ENCODE results near the gene RAPGEF6. TPM values are rescaled to one million over a fixed set of nuclear protein-coding genes. Genes with fewer than 3 reads are reported as not detected.

Gene RAPGEF6
- total RNA-seq, 1 donor from 2014 or later, result 22.9 TPM

DNA sequence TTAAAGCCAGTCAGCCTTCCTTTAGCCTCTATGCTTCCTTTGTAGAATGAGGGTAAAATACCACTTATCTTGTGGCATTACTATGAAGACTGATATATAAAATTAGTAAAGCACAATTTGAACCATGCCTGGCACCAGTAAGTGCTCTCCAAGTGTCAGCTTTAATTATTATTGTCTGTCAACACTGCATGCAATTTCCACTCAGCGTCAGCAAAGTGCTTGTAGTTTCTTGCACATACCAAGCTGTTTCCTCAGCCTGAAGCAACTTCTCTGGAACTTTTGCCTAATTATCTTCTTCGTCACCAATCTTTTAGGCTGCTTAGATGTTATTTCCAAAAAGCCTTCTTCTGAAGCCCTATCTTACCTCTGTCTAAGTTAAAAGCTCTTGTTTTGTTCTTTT is 193.8 kb downstream of the RAPGEF6 start:
- H3K27ac ChIP-seq, result no peak overlapping the region
- H3K4me1 ChIP-seq, result peaks cover 0 to under 1% of the 10 kb centered on the region in 2 donors
- H3K9me3 ChIP-seq, result no peaks in the 10 kb centered on the region
- intact Hi-C loops (cut with DNase I), result no loop called here
- no peak for DNase-seq (ENCODE audit: low spot score in 2 of 2)
- TF ChIP-seq CTCF (IDR thresholded peaks at IDR 0.05), result no peak
- H3K4me3 ChIP-seq, result no peak overlapping the region
- H3K36me3 ChIP-seq, result peaks cover 12 to 62% of the 10 kb centered on the region in 2 donors
- H3K27me3 ChIP-seq, result no peaks in the 10 kb centered on the region

- Histone ChIP-seq H3K4me1 (peaks cover 0 to 4% of the 10 kb centered on the region in 2 donors), H3K27ac (no peak overlapping the region), H3K27me3 (no peaks in the 10 kb centered on the region), H3K9me3 (no peaks in the 10 kb centered on the region), H3K4me3 (no peak overlapping the region), H3K36me3 (peaks cover 22 to 44% of the 10 kb centered on the region in 2 donors)
- TF ChIP-seq CTCF (IDR thresholded peaks at IDR 0.05), result no peak
- intact Hi-C loops (cut with DNase I), result no loop called here
- no peak for DNase-seq (ENCODE audit: low spot score in 2 of 2)
These were observed 198.9 kb downstream of the RAPGEF6 start for GRCh38 chr5:131436081-131436480.

- no peak for DNase-seq (ENCODE audit: low spot score in 2 of 2)
- peaks cover 31 to 32% of the 10 kb centered on the region in 2 donors for H3K36me3 ChIP-seq
- no peak overlapping the region for H3K27ac ChIP-seq
- peaks cover 0 to 4% of the 10 kb centered on the region in 2 donors for H3K4me1 ChIP-seq
- no peak overlapping the region for H3K4me3 ChIP-seq
- intact Hi-C loops (cut with DNase I), result no loop called here
- H3K27me3 ChIP-seq, result no peaks in the 10 kb centered on the region
- no peak for TF ChIP-seq CTCF (IDR thresholded peaks at IDR 0.05)
- no peaks in the 10 kb centered on the region for H3K9me3 ChIP-seq
These were observed 201.9 kb downstream of the RAPGEF6 start for GRCh38 chr5:131433109-131433508.

- intact Hi-C loops (cut with DNase I), result no loop called here
- Histone ChIP-seq H3K9me3 (no peaks in the 10 kb centered on the region), H3K36me3 (peaks cover 31 to 38% of the 10 kb centered on the region in 2 donors), H3K27ac (no peak overlapping the region), H3K4me3 (no peak overlapping the region), H3K27me3 (no peaks in the 10 kb centered on the region), H3K4me1 (peaks cover 0 to 4% of the 10 kb centered on the region in 2 donors)
- no peak for TF ChIP-seq CTCF (IDR thresholded peaks at IDR 0.05)
- DNase-seq (ENCODE audit: low spot score in 2 of 2), result no peak
These were observed 203.2 kb downstream of the RAPGEF6 start for GRCh38 chr5:131431794-131432193.

DNA sequence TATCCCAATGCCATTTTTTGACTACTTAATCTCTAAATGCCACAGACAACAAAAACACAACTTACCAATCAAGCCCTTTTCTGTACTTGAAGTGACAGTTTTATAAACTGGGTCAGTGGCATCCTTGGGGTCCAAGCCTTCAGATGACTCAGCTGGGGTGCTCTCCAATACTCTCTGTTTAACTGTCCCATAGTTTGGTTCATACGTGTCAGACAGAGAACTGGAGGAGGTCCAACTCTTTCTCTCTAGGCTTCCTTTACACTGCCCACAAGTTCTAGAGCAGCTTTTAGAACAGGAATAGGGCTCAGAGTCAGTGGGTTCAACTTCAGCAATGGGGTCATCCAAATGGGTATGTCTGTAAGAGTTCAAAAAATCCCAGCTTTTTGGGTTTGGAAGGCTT is 204.2 kb downstream of the RAPGEF6 start:
- Histone ChIP-seq H3K27ac (no peak overlapping the region), H3K27me3 (no peaks in the 10 kb centered on the region), H3K36me3 (peaks cover 31 to 43% of the 10 kb centered on the region in 2 donors), H3K4me3 (no peak overlapping the region), H3K4me1 (no peaks in the 10 kb centered on the region), H3K9me3 (no peaks in the 10 kb centered on the region)
- TF ChIP-seq CTCF (IDR thresholded peaks at IDR 0.05), result no peak
- DNase-seq (ENCODE audit: low spot score in 2 of 2), result no peak
- intact Hi-C loops (cut with DNase I), result no loop called here

DNA sequence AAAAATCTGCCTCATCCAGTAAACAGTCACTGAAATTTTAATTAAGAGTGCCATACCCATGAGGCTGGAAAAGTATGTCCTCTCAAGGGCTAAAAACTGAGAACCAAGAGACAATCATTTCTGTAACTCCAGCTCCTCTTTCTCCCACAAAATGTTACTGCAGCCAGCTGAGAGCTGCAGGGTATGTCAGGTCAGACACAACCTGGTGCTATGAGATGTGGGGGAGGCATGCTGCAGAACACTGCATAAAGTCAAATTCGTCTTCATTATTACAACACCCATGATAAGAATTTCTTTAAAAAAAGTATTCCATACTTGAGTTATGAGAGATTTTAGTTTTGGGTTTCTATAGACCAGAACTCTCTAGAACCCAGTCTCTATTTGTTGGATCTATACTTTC is 209.0 kb downstream of the RAPGEF6 start:
- no peak for TF ChIP-seq CTCF (IDR thresholded peaks at IDR 0.05)
- Histone ChIP-seq H3K9me3 (no peaks in the 10 kb centered on the region), H3K4me3 (no peak overlapping the region), H3K36me3 (peaks cover 13 to 41% of the 10 kb centered on the region in 2 donors), H3K4me1 (no peaks in the 10 kb centered on the region), H3K27me3 (no peaks in the 10 kb centered on the region), H3K27ac (no peak overlapping the region)
- intact Hi-C loops (cut with DNase I), result loop anchor here (10.0 kb wide), 1 partner anchor 579 kb away; no protein-coding TSS in a partner anchor
- DNase-seq (ENCODE audit: low spot score in 2 of 2), result no peak
